Fibroblast of upper back skin (primary cell): ENCODE measurements around the gene PITPNC1.
"Not testable (repeated sequence)": the region's sequence is repeated elsewhere in the genome, so short reads cannot be mapped to it uniquely, and the experiment has no call there.

ENCODE experiments used
- DNase-seq: peaks from one replicate; pipeline ENCODE4 v3.0.0-alpha.2; 2013

PITPNC1 gene

GRCh38 chr17:67401598-67402504 is 24.8 kb downstream of the PITPNC1 start:
- DNase-seq = no peak

- DNase-seq = no peak
Observed at GRCh38 chr17:67403065-67403464, 26.0 kb downstream of the PITPNC1 start.

GRCh38 chr17:67403483-67403882 is 26.4 kb downstream of the PITPNC1 start:
- DNase-seq = no peak

GRCh38 chr17:67408455-67408830 is 31.4 kb downstream of the PITPNC1 start:
- not testable (repeated sequence) for DNase-seq

- no peak for DNase-seq
Observed at GRCh38 chr17:67411397-67411796, 34.3 kb downstream of the PITPNC1 start.

GRCh38 chr17:67412032-67412431 is 35.0 kb downstream of the PITPNC1 start:
- DNase-seq = no peak

- DNase-seq = no peak
Observed at GRCh38 chr17:67412941-67413340, 35.9 kb downstream of the PITPNC1 start.

GRCh38 chr17:67413388-67413787 is 36.3 kb downstream of the PITPNC1 start:
- no peak for DNase-seq

GRCh38 chr17:67414130-67414529 is 37.0 kb downstream of the PITPNC1 start:
- DNase-seq = no peak

GRCh38 chr17:67414559-67414958 is 37.5 kb downstream of the PITPNC1 start:
- no peak for DNase-seq

- no peak for DNase-seq
Observed at GRCh38 chr17:67415291-67415690, 38.2 kb downstream of the PITPNC1 start.

GRCh38 chr17:67417507-67417906 is 40.4 kb downstream of the PITPNC1 start:
- no peak for DNase-seq

- DNase-seq = no peak
Observed at GRCh38 chr17:67420994-67421393, 43.9 kb downstream of the PITPNC1 start.

GRCh38 chr17:67421869-67422273 is 44.8 kb downstream of the PITPNC1 start:
- peak; percentile 65 for DNase-seq

- not testable (repeated sequence) for DNase-seq
Observed at GRCh38 chr17:67422296-67422695, 45.2 kb downstream of the PITPNC1 start.

- DNase-seq = no peak
Observed at GRCh38 chr17:67422897-67423296, 45.8 kb downstream of the PITPNC1 start.

GRCh38 chr17:67425571-67426160 is 48.6 kb downstream of the PITPNC1 start:
- DNase-seq = no peak

GRCh38 chr17:67427424-67427823 is 50.3 kb downstream of the PITPNC1 start:
- DNase-seq = no peak

GRCh38 chr17:67430515-67430914 is 53.4 kb downstream of the PITPNC1 start:
- DNase-seq = not testable (repeated sequence)

GRCh38 chr17:67431249-67432015 is 54.4 kb downstream of the PITPNC1 start:
- peak; percentile 78 for DNase-seq

GRCh38 chr17:67433248-67433924 is 56.3 kb downstream of the PITPNC1 start:
- no peak for DNase-seq

GRCh38 chr17:67434061-67434525 is 57.0 kb downstream of the PITPNC1 start:
- no peak for DNase-seq

GRCh38 chr17:67435122-67435521 is 58.0 kb downstream of the PITPNC1 start:
- no peak for DNase-seq
